Activated CD4-positive, alpha-beta T cell treated with anti-CD3 and anti-CD28 coated beads, Interleukin-2, amount 50 U/mL, for 16 hours (primary cell): ENCODE measurements around the gene NUFIP1.
"Not testable (repeated sequence)": the region's sequence is repeated elsewhere in the genome, so short reads cannot be mapped to it uniquely, and the experiment has no call there.

ENCODE experiments used
- DNase-seq: peaks from one replicate; pipeline ENCODE4 v3.0.0-alpha.2; 2020

NUFIP1 gene

GRCh38 chr13:44919104-44919804, 70.0 kb downstream of the NUFIP1 start:
- DNase-seq: no peak

GRCh38 chr13:44918326-44919103, 70.8 kb downstream of the NUFIP1 start:
- DNase-seq: peak; percentile 85

GRCh38 chr13:44917589-44918325, 71.5 kb downstream of the NUFIP1 start:
- peak; percentile 97 for DNase-seq

GRCh38 chr13:44912278-44913016, 76.8 kb downstream of the NUFIP1 start:
- DNase-seq: no peak

- DNase-seq: no peak
These were observed 80.6 kb downstream of the NUFIP1 start for GRCh38 chr13:44908712-44909111.

- no peak for DNase-seq
These were observed 81.0 kb downstream of the NUFIP1 start for GRCh38 chr13:44908266-44908665.

- no peak for DNase-seq
These were observed 82.6 kb downstream of the NUFIP1 start for GRCh38 chr13:44906713-44907112.

- no peak for DNase-seq
These were observed 83.0 kb downstream of the NUFIP1 start for GRCh38 chr13:44906230-44906629.

- DNase-seq: no peak
These were observed 83.7 kb downstream of the NUFIP1 start for GRCh38 chr13:44905556-44905955.

- DNase-seq: no peak
These were observed 84.3 kb downstream of the NUFIP1 start for GRCh38 chr13:44904967-44905366.

GRCh38 chr13:44903574-44903985, 85.7 kb downstream of the NUFIP1 start:
- no peak for DNase-seq

GRCh38 chr13:44902738-44903137, 86.5 kb downstream of the NUFIP1 start:
- DNase-seq: no peak

- DNase-seq: no peak
These were observed 89.3 kb downstream of the NUFIP1 start for GRCh38 chr13:44899967-44900366.

- not testable (repeated sequence) for DNase-seq
These were observed 91.0 kb downstream of the NUFIP1 start for GRCh38 chr13:44898308-44898707.

GRCh38 chr13:44895953-44896335, 93.3 kb downstream of the NUFIP1 start:
- DNase-seq: no peak

GRCh38 chr13:44895264-44895952, 93.9 kb downstream of the NUFIP1 start:
- no peak for DNase-seq

- DNase-seq: no peak
These were observed 95.1 kb downstream of the NUFIP1 start for GRCh38 chr13:44894001-44894770.
